ENCODE data around the gene AGFG1.

DNA sequence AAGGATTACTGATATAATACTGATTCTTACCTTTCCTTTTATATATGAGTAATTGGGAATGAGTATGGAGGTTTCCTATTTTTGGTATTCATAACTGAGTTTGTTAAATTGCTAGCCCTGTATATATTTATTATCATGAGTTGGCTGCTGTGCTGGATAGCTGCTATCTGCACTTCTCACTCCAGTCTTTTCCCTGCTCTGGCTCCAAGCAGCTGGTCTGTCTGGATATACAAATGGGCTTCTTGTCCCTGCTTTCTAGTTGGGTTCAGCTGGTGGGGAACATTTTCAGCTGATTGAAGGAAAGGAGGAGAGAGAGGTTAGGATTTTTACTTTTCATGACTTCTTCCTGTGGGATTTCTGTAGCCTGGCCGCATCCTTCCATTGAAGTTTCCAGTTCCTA, 41.2 kb downstream of the AGFG1 start:
- TF ChIP-seq, protein P1, sequence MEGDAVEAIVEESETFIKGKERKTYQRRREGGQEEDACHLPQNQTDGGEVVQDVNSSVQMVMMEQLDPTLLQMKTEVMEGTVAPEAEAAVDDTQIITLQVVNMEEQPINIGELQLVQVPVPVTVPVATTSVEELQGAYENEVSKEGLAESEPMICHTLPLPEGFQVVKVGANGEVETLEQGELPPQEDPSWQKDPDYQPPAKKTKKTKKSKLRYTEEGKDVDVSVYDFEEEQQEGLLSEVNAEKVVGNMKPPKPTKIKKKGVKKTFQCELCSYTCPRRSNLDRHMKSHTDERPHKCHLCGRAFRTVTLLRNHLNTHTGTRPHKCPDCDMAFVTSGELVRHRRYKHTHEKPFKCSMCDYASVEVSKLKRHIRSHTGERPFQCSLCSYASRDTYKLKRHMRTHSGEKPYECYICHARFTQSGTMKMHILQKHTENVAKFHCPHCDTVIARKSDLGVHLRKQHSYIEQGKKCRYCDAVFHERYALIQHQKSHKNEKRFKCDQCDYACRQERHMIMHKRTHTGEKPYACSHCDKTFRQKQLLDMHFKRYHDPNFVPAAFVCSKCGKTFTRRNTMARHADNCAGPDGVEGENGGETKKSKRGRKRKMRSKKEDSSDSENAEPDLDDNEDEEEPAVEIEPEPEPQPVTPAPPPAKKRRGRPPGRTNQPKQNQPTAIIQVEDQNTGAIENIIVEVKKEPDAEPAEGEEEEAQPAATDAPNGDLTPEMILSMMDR (IDR thresholded peaks at IDR 0.05), result no peak
- TF ChIP-seq POLR2A (IDR thresholded peaks at IDR 0.05), result no peak
